AG04449 (cell line): ENCODE results near the gene TRPM8.

Experiments used
- CTCF ChIA-PET: fragments of 350-600 bp; formaldehyde crosslinking; extraction: SDS; loops from one replicate; lab custom pipeline; 2021; ENCODE audit warnings: antibody characterized with exemption; lab: Yijun Ruan, JAX
- POLR2A ChIA-PET: fragments of 400-600, 350-600 bp; formaldehyde crosslinking; extraction: SDS; loops from one replicate; lab custom pipeline; 2020; ENCODE audit warnings: antibody characterized with exemption, inconsistent platforms; lab: Yijun Ruan, JAX
- DNase-seq: peaks from one replicate; pipeline ENCODE4 v3.0.0-alpha.2; 2010; ENCODE audit warnings: low read depth, low spot score
- H3K4me3 ChIP-seq: 2 replicates; pipeline ENCODE4 v1.5.1; 2011; ENCODE audit warnings: low read depth, mild to moderate bottlenecking, control low read depth, low read length
- CTCF ChIP-seq: IDR thresholded peaks from one replicate; pipeline ENCODE4 v1.5.1; 2011; ENCODE audit warnings: mild to moderate bottlenecking, moderate library complexity, low read length, control low read depth, inconsistent platforms; ENCODE audit not compliant: insufficient read depth; ENCODE audit errors: missing control alignments

Gene TRPM8

GRCh38 chr2:234051374-234052070, 134.3 kb downstream of the TRPM8 start:
- H3K4me3 ChIP-seq, result no peak overlapping the region
- DNase-seq, result no peak
- ChIA-PET POLR2A (no interaction called here), CTCF (interaction anchor here (0.6 kb wide), 1 partner anchor 449 kb away, joined by 4 read pairs; no protein-coding TSS in a partner anchor)
- no peak for TF ChIP-seq CTCF

DNA sequence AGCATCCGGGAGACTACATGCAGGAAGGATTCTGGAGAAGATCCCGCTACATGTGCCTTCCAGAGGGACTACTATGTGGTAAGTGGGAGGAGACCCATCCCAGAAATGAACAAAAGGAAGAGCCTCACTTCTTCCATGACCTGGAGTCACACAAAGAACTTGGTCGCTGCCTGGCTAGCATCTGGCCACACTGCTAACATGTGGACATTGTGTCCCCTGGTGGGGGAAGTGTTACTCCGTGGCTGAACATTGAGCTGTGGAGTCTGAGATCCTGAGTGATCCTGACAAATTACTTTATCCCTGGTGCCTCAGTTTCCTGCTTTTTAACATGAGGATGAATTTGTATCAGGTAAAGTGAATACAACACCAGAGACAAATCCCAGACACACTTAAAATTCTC, 141.7 kb downstream of the TRPM8 start:
- POLR2A ChIA-PET, result no interaction called here
- CTCF ChIA-PET, result interaction anchor here (1.6 kb wide), 1 partner anchor 20 kb away, joined by 4 read pairs; no protein-coding TSS in a partner anchor
- no peak for DNase-seq
- no peak for TF ChIP-seq CTCF
- H3K4me3 ChIP-seq, result no peak overlapping the region

GRCh38 chr2:234060236-234060635, 143.1 kb downstream of the TRPM8 start:
- ChIA-PET CTCF (interaction anchor here (1.6 kb wide), 1 partner anchor 18 kb away, joined by 4 read pairs; no protein-coding TSS in a partner anchor), POLR2A (no interaction called here)
- no peak for DNase-seq
- no peak for TF ChIP-seq CTCF
- no peak overlapping the region for H3K4me3 ChIP-seq

DNA sequence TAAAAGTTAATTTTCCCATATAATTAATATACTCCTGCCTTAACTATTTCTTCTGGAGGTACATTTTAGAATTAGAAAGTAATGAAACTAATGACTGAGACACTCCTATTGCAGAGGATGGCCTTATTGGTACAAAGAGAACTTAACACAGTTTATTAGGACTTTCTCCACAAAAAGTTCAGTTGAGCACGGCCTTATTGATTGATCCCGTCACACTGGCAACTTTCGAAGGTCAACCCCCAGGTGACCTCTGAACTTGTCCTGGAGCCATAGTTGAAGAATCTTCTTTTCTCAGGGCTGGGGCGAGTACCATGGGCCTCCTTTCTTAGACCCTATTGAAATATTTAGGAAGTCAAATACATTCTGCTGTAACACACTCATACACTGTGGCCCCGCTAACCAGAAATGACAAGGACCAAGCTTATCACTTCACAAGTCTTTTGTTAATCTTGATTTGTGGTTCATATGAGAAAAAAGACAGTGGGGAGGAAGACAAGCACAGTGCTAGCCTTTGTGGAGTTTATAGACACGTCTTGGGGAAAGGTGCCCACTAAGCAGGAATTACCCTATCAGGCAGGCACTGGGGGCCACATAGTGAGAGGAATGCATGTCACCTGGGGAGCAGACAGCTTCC, 144.6 kb downstream of the TRPM8 start:
- no peak for TF ChIP-seq CTCF
- no peak for DNase-seq
- H3K4me3 ChIP-seq, result no peak overlapping the region
- POLR2A ChIA-PET, result no interaction called here
- CTCF ChIA-PET, result no interaction called here

GRCh38 chr2:234066587-234066986, 149.4 kb downstream of the TRPM8 start:
- no peak for DNase-seq
- CTCF ChIA-PET, result no interaction called here
- no peak for TF ChIP-seq CTCF
- POLR2A ChIA-PET, result no interaction called here
- no peak overlapping the region for H3K4me3 ChIP-seq
